ENCODE data around the gene CDH18.

CDH18 gene

DNA sequence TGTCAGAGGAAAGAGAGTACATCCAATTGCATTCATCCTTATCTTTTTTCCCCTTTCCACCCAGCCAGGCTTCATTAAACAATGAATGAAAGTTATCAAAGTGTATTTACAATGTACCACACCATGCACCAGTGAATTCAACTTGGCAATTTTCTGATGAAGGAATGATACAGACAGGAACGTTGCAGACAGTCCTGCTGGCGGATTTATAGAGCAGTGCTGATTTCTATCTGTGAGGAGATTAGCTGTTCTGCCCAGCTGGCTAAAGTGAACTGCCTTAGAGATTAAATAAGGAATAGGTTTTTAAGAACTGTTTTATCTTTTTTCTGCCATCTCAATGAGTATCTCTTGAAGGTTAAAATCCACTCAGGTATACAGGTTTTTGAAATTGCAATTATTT is 403.9 kb downstream of the CDH18 start:
- no peak for DNase-seq (ENCODE audit: low read depth)

DNA sequence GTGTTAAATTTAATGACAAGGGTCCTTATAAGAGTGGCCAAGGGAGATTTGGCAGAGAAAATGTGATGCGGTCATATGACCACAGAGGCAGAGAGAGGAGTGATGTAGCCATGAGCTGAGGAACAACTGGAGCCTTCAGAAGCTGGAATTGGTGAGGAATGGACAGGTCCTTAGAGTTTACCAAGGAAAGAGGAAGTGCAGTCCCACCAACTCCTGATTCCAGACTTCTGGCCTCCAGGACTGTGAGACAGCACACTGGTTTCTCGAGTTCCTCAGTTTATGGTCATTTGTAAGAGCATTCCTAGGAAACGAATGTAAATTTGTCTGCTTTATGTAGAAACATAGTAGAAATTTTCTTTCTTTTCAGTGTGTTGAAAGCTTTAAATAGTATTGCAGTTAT is 410.1 kb downstream of the CDH18 start:
- DNase-seq (ENCODE audit: low read depth), result no peak

DNA sequence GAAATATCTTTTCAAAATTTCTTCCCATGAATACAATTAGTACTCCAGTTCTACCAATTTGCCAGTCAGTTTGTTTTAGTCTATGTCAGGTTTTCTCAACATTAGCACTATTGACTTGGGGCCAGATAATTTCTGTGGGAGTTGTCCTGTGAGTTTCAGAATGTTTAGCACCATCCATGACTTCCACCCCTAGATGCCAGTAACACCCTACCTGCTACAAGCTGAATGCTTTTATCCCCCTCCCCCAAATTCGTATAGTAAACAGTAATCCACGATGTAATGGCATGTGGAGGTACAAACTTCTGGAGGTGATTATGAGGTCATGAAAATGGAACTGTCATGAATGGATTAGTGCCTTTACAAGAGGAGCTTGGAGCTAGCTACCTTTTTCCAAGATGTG is 420.0 kb downstream of the CDH18 start:
- no peak for DNase-seq (ENCODE audit: low read depth)

DNA sequence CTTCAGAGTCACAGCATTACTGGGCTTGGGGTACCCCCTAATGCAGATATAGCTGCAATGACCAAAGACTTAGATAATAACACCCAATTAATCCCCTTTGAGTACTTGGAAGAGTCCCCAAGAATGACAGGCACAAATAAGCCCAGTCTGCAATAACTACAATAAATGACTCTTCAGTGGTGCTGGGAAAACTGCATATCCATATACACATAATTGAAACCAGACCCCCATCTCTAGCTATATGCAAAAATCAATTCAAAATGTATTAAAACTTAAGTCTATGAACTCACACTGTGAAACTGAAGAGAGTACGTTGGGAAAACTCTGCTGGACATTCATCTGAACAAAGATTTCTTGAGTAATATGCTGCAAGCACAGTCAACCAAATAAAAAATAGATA is 422.5 kb downstream of the CDH18 start:
- DNase-seq (ENCODE audit: low read depth), result no peak

DNA sequence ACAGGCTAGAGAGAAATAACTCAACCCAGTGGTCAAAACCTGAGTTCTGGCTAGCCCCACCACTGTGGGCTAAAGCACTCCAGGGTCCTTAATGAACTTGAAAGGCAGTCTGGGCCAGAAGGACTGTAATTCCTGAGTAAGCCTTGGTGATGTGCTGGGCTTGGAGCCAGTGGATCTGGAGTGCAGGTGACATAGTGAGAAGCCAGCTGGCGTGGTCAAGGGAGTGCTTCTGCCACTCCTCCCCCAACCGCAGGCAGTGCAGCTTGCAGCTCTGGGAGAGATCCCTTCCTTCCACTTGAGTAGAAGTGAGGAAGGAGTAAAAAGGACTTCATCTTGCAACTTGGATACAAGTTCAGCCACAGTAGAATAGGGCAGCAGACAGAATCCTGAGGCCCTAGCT is 424.0 kb downstream of the CDH18 start:
- DNase-seq (ENCODE audit: low read depth), result no peak

DNA sequence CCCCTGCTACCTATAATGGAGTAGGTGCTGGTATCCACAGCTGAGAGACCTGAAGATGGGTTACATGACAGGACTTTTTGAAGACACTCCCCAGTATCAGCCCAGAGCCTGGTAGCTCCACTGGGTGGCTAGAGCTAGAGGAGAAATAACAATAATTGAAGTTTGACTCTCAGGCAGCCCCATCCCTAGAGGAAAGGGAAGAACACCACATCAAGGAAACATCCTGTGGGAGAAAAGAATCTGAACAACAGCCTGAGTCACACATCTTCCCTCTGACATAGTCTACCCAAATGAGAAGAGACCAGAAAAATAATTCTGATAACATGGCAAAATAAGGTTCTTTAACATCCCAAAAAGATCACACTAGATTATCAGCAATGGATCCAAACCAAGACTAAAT is 432.1 kb downstream of the CDH18 start:
- DNase-seq (ENCODE audit: low read depth), result no peak

DNA sequence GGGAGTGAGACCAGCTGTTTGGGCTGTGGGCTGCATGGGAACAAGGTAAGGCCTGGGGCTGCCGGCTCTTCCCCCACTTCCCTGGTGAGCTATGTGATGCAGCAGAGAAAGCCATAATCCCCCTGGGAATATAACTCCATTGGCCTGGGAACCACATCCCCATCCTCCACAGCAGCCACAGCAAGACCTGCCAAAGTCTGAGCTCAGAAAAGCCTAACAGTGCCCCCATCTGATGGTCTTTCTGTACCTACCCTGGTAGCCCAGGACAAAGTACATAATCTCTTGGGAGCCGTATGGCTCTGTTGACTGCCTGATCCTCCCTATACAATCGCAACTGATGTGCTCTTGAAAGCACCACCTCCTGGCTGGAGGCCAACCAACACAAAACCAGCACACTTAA is 432.6 kb downstream of the CDH18 start:
- DNase-seq (ENCODE audit: low read depth), result no peak

DNA sequence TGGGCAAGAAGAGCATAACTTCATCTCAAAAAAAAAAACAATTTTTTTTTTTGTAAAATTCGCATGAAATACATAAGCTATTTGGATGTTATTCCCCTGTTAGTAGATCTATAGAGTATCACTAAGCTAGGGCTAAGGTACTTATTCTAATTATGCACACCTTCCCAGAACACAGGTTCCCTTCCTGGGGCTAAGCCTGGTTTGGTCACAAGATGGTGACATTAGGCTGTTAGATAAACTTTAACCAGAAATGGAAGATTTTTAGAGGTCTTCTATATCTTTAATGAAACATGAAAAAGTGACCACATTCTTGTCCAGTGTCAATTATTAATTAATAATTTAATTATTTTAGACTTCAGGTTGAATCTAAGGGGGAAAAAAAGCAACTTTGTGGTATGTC is 433.5 kb downstream of the CDH18 start:
- DNase-seq (ENCODE audit: low read depth), result no peak

DNA sequence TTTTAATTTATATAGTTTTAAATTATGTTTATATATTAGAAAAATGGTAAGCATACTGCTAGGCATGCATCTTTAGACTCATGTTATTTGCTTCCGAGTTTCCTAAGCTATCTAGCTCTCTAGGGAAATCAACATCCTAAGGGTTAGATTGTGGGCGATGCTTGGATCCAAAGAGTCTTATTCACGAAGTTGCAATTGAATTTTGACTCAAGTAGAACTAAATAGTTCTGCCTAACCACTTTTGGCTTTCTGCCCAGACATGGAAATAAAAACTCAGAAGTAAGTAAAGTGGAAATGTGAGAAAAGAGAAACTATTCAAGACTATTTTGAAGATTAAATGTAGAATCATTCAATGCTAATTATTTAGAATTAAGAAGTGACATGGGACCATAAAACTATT is 440.4 kb downstream of the CDH18 start:
- DNase-seq (ENCODE audit: low read depth), result no peak

DNA sequence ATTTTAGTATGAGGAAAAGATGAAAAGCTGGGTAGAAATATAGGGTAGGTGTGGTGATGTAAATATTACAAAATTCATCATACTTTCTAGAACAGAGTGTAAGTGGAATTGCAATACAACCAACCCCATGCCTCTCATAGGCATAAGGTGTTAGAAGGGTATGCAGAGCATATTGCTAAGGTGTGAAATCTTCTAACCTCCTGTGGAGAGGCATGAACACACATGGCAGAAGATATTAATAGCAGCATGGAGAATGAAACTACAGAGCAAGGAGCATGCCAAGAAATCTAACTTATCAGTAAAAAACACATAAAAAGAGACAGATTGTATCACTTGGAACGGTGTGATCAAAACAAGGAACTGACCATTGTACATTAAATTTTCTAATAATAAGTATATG is 441.5 kb downstream of the CDH18 start:
- no peak for DNase-seq (ENCODE audit: low read depth)

DNA sequence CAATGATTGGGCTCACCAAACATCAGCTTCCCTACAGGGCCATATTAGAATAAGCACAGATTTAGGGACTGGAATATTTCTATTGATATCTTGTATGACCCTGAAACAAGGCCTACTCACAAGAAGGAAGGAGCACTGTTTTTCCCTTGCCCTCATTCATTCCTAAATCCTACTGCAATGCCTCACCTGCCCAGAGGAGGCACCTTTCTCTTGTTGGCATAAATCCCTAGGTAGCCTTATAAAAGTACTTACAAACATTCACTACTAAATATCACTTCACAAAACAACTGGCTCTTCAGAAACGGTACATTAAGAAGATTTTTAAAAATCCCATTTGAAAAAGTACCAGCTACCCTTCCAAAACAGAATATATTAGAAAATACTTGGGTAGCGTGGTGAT is 449.4 kb downstream of the CDH18 start:
- DNase-seq (ENCODE audit: low read depth), result no peak

DNA sequence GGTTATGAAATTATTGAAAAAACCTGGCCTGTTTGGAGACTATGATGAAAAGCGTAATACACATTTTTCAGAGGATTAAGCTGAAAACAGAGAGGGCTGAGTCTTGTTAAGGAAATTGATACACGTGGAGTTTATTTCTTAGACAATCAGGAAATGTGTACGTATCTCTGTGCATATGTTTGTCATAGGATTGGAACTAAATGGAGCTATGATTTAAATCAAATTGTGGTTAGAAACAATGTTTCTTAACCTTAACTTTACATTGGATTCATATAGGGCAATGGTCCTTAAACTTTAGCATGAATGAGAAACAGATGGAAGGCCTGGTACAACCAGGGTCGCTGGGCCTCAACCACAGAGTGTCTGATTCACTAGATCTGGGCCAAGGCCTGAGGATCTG is 451.6 kb downstream of the CDH18 start:
- DNase-seq (ENCODE audit: low read depth), result no peak

DNA sequence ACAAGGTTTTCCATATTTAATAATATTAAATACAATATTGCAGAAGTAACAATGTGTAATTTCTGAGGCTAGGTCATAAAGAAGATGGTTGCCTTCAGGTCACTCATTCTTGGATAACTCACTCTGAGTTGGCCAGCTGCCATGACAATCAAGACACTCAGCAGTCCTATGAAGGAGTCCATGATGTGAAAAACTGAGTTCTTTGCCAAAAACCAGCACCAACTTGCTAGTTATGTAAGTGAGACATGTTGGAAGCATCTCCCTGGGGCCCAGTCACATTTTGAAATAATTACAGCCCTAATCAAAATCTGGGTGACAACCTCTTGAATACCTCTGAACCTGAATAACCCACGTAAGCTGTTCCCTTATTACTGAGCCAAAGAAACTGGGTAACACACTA is 453.2 kb downstream of the CDH18 start:
- no peak for DNase-seq (ENCODE audit: low read depth)

DNA sequence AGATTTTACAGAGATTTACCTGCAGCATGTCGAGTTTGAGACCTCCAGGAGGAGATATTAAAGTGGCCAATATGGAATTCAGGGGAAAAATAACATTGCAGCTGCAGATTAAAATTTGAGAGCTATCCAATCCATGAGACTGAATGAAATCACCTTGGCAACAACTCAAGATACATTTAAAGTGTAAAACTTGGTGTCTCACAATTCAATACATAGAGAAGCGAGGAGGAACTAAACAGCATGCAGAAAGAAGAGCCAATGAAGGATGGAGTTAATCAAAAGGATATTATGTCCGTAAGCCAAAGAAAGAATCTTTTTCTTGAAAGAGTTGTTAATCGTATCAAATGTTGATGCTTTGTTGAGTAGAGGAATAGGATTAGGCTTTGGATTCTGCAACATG is 455.1 kb downstream of the CDH18 start:
- no peak for DNase-seq (ENCODE audit: low read depth)

DNA sequence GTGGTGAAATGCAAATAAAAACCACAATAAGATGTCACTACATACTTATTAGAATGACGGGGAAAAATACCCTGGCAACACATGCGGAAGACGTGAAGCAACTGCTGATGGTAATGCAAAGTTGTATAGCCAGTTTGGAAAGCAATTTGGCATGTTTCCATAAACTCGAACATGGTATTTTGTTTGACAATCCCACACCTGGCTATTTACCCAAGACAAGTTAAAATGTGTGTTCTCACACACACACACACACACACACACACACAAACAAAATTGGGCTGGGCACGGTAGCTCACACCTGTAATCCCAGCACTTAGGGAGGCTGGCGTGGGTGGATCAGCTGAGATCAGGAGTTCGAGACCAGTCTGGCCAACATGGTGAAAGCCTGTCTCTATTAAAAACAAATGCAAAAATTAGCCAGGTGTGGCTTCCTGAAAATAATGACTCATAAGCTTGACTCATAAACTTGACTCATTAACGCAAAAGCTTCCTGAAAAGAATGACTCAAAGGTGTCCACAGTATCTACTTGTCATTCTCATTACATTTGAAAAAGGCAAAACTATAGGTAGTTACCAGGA is 456.5 kb downstream of the CDH18 start:
- peak; percentile 63 for DNase-seq (ENCODE audit: low read depth)

DNA sequence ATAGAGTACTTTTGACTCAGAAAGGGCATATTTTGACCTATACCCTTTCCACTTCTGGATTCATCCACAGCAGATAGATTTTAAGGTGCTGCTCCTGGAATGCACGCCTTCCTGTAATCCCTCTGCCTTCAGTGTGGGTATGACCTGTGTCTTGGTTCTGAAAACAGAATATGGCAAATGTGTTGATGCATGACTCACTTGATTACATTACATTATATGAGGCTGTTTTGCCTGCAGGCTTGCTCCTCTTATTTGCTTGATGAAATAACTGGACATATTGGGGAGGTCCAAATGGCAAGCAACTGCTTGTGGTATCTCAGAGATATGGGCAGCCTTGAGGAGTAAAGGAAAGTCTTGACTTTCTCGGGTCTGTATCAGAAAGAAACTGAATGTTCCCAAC is 468.6 kb downstream of the CDH18 start:
- no peak for DNase-seq (ENCODE audit: low read depth)

DNA sequence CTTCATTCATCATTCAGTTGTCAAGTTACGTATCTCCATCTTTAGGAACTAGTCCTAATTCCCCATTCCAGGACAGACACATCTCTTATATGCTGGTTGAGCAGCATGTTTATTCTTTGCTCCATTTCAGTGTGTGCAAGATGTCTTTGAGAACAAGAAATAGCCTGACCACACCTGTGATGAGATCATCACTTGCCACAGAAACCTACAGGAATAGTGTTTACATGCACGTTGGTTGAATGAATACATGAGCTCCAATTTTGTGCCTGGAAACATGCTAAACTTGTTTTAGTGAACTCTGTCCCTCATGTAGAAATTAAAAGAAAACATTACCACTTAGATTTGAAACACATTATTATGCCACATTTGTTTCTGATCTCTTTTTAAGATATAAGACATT is 489.1 kb downstream of the CDH18 start:
- DNase-seq (ENCODE audit: low read depth), result no peak

DNA sequence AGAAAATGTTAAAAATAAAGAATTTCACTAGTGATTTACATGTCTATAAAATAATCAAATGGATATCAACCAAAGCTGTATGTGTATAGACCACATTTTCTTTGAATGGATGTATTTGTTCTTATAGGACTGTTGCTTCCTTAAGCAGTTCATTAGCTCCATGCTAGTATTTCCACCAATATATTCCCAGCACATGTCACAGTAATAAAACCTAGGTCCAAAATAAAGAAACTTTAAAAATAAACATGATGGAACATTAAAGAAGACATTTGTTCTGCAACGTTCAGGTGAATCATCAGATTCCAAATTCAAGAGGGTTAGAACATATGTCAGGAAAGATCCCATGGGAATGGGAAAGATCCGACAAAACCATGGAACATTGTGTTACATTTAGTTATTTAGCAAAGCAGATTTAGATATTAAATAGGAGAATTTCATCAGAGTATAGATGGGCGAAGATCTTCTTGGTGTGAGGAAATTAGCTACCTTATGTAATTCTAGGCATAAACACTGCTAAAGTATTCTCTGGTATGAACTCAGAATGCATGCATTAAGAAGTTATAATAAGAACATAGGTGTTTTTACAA is 490.7 kb downstream of the CDH18 start:
- no peak for DNase-seq (ENCODE audit: low read depth)

DNA sequence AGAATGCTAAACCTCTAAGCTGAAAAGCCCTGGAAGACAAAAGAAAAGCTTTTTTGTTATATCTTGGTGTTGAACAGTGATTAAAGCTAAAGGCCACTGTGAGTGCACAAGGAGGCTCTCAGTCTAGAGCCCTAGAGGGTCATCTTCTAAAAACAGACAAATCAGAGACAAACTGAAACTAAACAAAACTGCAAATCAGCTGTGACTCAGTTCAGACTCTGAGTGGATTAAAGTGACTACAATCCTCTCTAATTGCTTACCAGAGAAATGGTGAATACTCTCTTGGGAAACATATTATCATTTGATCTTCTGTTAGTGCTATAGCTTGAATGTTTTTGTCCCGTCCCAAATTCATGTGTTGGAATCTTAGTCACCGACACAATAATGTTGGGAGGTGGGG is 491.9 kb downstream of the CDH18 start:
- no peak for DNase-seq (ENCODE audit: low read depth)

DNA sequence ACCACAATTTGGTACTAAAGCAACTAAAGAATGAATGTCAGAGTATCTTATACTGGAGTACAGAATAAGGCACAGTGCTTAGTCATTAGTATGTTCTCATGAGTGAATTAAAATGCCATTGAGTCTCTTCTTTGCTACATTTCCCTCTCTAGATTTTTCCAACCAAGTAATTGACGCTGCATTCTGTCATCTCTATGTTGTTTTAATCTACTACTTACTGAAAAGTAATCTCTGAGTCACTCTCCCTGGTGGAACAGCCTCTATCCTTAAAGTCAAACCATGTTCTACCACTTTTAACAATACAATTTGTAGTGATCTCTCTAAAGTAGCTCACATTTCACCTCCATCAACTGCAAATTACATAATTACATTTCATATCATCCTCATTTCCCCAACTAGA is 495.1 kb downstream of the CDH18 start:
- DNase-seq (ENCODE audit: low read depth), result no peak

DNA sequence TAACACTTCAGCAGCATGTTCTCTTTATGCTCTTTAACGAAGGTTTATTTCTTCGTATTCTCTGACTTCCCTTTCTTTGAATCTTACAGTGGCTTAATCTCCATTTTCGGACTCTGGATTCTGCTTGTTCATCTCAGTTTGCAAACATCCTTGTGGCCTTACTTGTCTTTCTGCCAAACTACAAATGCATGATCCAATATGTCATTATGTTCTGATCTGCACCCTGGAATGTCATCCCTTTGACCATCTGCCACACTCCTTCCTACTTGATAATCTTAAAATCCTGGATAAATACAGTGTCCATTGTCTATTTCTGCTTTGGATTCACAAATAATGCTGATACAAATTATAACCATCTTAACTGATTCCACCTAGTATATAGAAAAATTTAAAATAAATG is 499.2 kb downstream of the CDH18 start:
- DNase-seq (ENCODE audit: low read depth), result no peak

DNA sequence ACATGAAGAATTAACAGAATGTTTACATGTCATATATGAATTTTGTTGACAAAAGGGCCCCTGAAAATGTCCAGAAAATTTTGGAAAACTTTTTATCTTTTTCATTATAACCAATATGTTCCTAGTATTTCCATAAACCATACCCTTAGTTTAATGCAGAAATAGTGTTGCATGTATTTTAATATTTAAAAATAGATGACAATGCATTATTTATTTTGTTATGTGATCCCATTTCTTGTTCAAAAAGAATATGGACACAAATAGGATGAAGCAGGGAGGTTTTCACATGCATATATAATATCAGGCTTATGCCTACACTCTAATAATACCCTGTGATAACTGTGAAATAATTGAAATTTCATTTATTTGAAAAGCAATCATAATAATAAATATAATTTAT is 500.5 kb downstream of the CDH18 start:
- no peak for DNase-seq (ENCODE audit: low read depth)

DNA sequence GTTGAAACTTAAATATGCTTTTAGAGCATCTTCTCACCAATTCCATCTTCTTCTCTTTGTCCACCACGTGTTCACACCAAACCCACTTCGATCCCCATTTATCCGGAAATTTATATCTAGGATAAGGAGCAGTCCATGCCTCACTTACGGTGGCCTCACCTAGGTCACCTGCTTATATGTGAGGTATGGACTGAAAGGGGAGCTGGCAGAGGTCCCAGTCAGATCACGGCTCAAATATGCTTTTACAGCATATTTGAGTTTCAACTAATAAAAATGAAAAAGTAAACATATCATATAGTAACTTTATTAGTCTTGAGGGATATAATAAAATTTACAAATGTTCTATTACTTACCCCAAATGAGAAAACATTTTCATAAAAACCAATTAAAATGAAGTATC is 508.4 kb downstream of the CDH18 start:
- DNase-seq (ENCODE audit: low read depth), result no peak

DNA sequence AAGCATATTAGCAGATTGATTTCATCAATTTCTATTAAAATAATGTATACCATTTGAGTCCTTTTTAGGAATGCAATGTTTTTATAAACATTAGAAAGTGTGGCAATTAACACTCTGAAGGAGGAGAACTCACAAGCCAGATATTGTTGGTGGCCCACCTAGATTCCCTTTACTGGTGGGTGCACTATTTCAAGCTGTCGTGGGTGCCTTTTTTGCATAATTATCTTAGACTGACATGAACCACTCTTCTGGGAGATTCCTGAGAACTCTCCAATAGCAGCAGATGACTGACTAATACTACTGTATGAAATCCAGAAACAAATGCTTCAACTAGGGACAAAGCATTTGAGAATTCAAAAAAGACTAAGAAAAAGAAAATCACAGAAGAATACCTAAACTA is 526.0 kb downstream of the CDH18 start:
- DNase-seq (ENCODE audit: low read depth), result no peak

DNA sequence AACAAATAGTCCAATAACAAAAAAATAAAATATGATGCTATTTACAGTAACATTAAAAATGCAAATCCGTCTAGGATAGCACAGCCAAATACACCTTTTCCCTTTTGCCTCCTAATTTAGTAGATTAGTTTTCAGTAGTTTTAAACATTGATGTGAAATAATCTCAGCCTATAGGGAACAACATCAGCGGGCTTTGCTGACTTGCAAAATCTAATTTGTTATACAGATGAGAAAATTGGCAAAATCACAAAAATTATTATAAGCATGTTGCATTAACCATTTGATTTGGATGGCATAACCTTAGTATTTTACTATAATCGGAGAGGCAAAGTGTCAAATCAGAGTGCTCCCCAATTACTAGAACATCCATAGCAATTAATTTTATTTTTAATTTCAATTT is 563.5 kb downstream of the CDH18 start:
- no peak for DNase-seq (ENCODE audit: low read depth)

All from HS-5 (cell line).